Stimulated activated CD4-positive, alpha-beta T cell treated with anti-CD3 and anti-CD28 coated beads, Interleukin-15, amount 100 ng/mL, for 1 hour (primary cell): ENCODE results near the gene CGB2.
"Not testable (repeated sequence)": the region's sequence is repeated elsewhere in the genome, so short reads cannot be mapped to it uniquely, and the experiment has no call there.

Experiments
- DNase-seq, 2 donors: peaks; one replicate each; pipeline ENCODE4 v3.0.0-alpha.2; 2020; ENCODE audit warnings: low read depth in 1 of 2, low spot score in 1 of 2

Gene CGB2

GRCh38 chr19:49009828-49010227 is 21.9 kb upstream of the CGB2 start:
- DNase-seq, result no peak

DNA sequence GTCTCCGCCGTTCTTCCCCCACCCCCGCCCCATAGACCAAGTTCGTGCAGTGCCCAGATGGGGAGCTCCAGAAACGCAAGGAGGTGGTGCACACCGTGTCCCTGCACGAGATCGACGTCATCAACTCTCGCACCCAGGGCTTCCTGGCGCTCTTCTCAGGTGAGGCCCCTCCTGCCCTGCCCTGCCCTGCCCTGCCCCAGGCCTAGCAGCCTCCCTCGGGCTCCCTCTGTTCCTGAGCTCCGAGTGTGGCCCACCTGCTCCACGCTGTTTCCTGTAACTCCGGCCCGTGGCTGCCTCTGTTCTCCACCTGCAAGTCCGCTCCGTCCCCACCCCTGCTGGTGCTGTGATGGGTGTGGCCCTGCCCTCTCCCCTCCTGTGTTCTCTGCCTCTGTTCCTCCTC is 21.2 kb upstream of the CGB2 start:
- DNase-seq, result no peak

- DNase-seq, result no peak
These were observed 20.5 kb upstream of the CGB2 start for GRCh38 chr19:49011194-49011593.

- no peak for DNase-seq
These were observed 17.4 kb upstream of the CGB2 start for GRCh38 chr19:49014123-49014869.

DNA sequence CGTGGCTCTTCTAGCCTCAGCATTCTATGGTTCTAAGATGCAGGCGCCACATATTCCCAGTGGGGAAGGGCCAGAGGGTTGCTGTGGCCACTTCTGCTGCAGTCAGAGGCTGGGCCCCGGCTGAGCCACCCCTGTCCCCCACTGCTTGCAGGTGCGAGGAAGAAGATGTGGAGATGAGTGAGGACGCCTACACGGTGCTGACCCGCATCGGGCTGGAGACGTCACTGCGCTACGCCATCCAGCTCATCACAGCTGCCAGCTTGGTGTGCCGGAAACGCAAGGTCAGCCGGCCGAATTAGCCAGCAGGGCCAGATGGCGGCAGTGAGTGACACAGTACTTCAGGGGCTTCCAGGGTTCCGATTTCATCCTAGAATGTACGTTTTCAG is 16.8 kb upstream of the CGB2 start:
- no peak for DNase-seq

DNA sequence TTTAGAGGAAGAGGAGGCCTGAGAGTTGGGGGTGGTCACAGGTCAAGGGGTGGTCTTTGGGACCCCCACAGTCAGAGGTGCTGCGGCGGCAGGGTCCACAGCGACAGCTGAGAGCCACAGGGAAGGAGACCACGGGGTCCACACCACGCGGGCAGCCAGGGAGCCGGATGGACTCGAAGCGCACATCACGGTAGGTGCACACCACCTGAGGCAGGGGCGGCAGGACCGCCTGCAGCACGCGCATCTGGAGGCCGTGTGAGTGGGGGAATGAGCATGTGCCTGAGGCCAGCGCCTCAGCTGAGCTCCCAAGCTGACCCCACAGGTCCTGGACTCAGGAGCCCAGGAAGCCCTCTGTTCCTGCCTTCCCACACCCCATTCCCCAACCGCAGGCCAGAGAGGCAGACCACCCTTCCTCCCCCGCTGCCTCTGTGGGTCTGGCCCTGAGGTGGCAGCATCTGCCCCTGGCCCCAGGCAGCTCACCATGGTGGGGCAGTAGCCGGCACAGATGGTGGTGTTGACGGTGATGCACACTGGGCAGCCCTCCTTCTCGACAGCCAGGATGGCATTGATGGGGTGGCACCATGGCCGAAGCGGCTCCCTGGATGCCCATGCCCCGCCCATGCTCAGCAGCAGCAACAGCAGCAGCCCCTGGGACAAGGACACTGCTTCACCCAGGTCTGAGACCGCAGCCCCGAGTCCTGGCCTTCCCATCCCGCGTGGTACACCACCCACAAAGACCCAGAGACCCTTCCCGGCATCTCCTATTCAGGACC is 15.4 kb upstream of the CGB2 start:
- no peak for DNase-seq

DNA sequence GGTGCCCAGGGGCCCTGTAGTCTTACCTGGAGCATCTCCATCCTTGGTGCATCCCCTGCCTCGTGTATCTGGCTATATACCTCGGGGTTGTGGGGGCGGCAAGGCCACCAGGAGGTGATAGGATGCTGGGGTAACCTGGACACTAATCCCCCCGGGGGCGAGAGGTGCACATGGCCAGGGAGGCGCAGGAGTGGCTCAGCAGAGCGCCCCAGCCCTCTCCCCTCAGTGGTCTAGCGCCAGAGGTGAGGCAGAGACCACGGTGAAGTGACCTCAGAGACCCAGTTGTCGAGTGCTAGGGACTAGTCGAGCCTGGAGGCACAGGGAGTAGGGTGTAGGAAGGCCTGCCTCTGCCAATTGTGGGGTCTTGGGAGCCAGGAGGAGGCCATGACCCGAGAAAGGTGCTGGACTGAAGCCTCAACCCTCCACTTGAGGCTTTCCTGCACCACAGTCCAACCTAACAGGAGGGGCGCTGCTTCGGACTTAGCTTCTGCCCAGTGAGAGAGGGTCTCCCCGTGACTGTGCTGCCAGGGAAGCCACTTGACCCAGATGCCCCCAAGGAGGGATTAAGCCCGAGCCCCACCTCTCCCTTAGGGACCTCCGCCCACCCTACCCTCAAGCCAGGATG is 14.5 kb upstream of the CGB2 start, which contains the start of gene LHB:
Gene LHB (minus strand): TSS at position 51 of the 625 bp plus-strand sequence. CDS start 10 bp downstream, at position 41.
- DNase-seq, result no peak

DNA sequence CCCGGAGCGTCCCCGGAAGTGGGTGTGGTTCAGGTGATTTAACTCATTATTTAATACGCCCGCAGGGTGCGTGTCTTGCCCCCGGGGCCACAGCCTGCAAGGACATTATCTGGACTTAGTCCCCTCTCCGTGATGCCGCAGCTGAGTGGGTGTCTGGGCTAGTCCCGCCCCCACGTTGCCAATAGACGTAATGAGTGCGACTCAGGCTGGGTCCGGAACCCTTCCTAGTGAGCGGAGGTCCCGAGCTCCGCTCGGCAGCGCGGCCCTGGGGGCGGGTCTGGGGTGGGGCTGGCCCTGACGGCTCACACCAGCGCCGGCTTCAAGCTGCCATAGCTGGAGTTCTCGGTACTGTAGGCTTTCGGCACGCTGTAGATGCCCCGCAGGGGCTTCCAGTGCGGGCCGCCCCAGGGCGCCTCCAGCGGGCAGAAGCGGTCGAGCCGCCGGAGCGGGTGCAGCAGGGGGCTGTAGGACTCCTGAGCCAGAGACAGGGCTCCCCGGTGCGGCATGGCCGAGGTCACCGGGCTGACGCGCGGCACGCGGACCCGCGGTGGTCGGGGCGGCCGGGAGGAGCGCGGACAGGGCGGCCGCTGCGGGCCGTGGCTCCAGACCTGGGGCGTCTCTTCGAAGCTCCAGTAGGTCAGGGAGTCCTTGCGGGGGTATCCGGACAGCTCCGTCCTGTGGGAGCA is 13.9 kb upstream of the CGB2 start:
- DNase-seq, result peak; percentile 45 to 54

DNA sequence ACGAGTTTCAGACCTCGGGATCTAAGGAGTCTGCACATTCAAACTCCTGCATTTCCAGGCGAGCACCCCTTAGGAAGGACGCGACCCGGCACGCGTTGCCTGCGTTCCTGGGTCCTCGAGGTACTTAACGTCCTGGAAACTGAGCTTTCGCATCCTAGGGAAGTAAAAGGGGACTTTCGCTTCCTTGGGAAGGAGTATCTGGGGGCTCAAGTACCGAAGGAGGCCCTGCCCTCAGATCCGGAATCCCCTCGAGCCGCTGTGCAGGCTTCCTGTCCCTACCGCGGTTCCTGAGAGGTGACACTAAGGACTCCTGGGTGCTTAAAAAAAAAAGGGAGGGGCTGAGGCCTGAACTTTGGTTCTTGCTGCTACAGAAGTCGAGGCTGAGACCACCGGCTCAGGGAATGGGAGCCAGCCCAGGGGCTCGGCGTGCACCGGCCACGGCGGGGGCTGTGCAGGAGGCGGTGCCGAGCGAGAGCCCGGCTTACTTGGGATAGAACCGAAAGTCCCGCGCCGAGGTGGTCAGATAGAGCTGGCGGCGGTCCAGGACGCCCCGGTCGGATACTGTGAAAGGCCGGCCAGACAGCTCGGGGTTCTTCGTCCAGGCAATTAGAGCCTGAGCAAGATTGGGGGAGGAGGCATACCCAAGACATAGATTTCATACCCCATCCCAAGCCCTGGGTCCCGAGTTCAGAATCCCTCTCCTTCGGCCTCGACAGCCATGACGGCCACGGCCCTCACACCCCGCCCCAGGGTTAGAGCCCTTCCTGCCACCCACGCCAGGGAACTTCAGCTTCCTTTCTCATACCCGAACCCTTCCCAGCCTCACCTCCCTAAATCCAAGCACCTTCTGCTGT is 13.1 kb upstream of the CGB2 start:
- not testable (repeated sequence) for DNase-seq

GRCh38 chr19:49019242-49019932 is 12.3 kb upstream of the CGB2 start:
- peak; percentile 37 to 55 for DNase-seq

DNA sequence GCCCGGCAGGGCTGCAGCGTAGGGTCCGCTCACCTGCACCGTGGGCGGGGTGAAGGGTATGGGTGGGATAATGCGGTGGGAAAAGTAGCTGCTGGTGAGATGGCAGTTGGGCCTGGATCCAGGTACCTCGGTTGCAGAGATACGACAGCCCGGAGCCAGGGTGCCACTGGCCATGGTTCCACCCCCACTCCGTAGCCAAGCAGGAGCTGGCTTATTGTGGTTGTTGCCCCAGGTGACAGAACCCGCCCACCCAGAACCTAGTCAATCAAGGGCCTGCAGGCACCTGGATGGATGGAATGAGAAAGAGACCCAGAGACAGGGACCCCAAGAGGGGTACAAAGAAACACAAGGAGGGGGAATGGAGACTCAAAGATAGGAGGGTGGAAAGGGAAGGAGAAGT is 11.3 kb upstream of the CGB2 start:
- DNase-seq, result no peak

- DNase-seq, result no peak
These were observed 10.5 kb upstream of the CGB2 start for GRCh38 chr19:49020931-49021895.

DNA sequence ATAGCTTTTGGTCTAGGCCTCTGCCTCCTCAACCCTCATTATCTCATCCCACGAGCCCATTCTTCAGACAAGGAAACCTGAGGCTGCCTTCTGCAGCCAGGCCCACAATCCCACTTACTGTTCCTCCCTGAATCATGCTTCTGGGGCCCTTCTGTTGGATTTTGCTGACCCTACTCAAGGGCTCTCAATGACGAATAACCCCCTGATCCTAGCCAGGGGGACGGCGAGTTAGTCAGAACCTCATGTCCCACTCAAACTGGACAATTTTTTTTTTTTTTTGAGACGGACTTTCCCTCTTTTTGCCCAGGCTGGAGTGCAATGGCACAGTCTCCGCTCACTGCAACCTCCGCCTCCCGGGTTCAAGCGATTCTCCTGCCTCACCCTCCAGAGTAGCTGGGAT is 9.6 kb upstream of the CGB2 start:
- DNase-seq, result no peak

DNA sequence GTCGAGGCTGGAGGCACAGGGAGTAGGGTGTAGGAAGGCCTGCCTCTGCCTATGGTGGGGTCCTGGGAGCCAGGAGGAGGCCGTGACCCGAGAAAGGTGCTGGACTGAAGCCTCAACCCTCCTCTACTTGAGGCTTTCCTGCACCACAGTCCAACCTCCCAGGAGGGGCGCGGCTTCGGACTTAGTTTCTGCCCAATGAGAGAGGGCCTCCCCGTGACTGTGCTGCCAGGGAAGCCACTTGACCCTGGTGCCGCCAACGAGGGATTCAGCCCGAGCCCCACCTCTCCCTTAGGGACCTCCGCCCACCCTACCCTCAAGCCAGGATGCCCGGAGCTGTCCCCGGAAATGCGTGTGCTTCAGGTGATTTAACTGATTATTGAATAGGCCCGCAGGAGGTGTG is 7.5 kb upstream of the CGB2 start, which contains the start of gene CGB3:
Gene CGB3 (minus strand): TSS at position 101 of the 400 bp plus-strand sequence. CDS start 362 bp downstream, outside the sequence.
- not testable (repeated sequence) for DNase-seq

DNA sequence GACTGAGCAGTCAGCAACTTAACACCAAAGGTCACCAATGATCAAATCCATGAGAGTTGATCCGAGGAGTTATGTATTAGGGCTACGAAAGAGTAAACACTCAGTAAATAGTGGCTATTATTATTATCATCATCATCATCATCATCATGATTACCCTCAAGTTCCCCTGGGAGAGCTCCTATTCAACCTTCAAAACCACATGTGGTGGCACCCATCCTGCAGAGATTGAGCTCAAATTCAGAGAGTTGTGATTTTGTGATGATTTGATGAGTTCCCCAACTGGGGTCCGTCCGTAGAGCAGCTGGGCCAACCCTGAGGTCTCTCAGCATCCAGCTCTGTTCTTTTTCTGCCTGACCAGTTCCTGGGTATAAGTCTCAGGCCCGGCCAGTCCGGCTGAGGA is 6.6 kb upstream of the CGB2 start:
- DNase-seq, result not testable (repeated sequence)

DNA sequence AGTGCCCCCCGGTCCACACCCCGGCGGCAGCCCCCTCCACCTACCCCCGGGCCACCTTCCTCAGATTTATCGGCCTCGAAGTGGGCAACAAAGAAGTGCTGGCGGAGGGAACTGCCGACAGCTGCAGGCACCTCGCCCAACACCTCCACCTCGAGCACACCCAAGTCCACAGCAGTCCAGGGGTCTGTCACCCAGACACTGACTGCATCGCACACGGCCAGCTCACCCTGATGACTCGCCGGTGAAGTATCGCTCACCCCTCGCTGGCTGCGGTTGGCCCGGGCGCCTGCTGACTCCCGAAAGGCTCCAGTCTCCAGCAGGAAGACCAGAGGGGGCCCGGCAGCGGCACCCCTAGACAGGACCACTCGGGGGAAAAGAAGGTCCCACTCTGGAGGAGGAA is 6.1 kb upstream of the CGB2 start:
- not testable (repeated sequence) for DNase-seq

DNA sequence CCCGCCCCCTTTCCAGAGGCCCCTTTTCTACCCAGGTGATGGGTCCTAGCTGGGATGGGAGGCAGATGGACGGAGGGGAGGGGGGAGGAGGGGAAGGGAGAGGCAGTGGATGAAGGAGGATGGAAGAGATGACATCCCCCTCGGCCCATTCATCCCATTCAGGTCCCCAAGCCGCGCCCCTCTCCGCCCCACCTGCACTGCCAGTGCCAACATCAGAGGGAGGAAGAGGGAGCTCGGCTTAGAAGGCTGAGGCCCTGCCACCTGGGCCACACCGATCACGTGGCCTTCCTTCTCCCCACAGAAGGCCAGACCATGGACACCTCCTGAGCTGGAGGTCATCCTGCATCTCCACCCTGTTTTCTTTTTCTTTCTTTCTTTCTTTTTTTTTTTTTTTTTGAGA is 3.0 kb upstream of the CGB2 start:
- not testable (repeated sequence) for DNase-seq

DNA sequence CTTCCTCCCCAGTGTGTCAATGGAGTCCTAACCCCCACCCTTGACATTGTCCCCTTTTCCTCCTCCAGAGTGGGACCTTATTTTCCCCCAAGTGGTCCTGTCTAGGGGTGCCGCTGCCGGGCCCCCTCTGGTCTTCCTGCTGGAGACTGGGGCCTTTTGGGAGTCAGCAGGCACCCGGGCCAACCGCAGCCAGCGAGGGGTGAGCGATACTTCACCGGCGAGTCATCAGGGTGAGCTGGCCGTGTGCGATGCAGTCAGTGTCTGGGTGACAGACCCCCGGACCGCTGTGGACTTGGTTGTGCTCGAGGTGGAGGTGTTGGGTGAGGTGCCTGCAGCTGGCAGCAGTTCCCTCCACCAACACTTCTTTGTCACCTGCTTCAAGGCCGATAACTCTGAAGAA is 1.9 kb upstream of the CGB2 start:
- DNase-seq, result not testable (repeated sequence)

DNA sequence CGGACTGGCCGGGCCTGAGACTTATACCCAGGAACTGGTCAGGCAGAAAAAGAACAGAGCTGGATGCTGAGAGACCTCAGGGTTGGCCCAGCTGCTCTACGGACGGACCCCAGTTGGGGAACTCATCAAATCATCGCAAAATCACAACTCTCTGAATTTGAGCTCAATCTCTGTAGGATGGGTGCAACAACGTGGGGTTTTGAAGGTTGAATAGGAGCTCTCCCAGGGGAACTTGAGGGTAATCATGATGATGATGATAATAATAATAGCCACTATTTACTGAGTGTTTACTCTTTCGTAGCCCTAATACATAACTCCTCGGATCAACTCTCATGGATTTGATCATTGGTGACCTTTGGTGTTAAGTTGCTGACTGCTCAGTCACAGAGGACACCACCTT is 1.4 kb upstream of the CGB2 start:
- DNase-seq, result not testable (repeated sequence)
